ENCODE measurements around the gene MRPL37. TPM values are rescaled to one million over a fixed set of nuclear protein-coding genes. Genes with fewer than 3 reads are reported as not detected.

MRPL37 gene
- total and polyA plus RNA-seq, 2 of the 4 experiments (the other 2 are of a cell fraction), result 42.8 to 132 TPM

DNA sequence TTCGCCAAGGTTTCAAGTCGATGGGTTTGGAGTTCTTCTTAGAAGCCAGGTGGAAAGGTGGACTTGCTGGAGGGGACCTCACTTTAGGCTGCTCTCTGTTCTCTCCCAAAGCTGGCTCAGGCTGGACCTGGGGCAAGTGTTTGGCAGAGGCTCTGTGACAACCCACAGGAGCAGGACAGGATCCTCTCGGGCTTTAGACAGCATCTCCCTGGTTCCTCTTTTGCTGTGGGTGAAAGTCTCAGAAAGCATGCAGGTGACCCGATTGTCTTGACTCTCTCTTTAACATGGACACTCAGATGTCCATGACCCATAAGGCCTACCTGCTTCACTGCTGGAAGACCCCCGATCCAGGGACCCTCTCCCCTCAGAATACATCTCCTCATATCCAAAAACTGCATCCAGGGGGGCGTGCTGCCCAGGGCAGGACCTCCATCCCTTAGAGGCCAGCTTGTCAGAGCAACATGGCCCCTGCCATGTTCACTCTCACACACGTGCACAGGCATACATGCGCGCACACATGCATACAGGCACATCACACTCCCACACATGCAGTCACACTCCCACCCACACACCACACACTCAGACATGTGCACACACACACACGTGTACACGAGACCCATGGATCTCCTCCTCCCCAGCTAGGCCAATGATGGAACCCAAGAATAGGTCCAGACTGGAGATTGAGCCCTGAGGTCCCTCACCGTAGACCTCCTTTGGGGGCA, 21.3 kb downstream of the MRPL37 start:
- DNase-seq, result no peak
- Histone ChIP-seq H3K4me3 (ENCODE audit: insufficient read depth, low read depth, low read length) (no peak overlapping the region), H3K4me2 (ENCODE audit: low read depth, low read length) (no peak overlapping the region), H3K27ac (ENCODE audit: insufficient read depth, low read length) (no peak overlapping the region), H2BK5ac (ENCODE audit: low read depth, low read length, poor library complexity, severe bottlenecking) (no peak overlapping the region), H3K9ac (ENCODE audit: low read depth, low read length) (no peak overlapping the region), H4K91ac (ENCODE audit: insufficient read depth, low read depth, low read length) (no peak overlapping the region), H3K36me3 (ENCODE audit: control insufficient read depth, insufficient read depth, low read length) (peaks cover 34% of the 10 kb centered on the region), H3K4me1 (ENCODE audit: control insufficient read depth, insufficient read depth, low read length) (peaks cover 14% of the 10 kb centered on the region), H3K27me3 (ENCODE audit: control insufficient read depth, insufficient read depth, low read length) (no peaks in the 10 kb centered on the region), H4K8ac (ENCODE audit: low read depth in 2 of 2, low read length in 2 of 2) (no peak overlapping the region), H3K56ac (ENCODE audit: extremely low read depth, insufficient read depth, low read length) (no peak overlapping the region), H2AK5ac (ENCODE audit: low read depth, low read length) (no peak overlapping the region), H2AK9ac (replicated peaks; ENCODE audit: low read depth, low read length, poor library complexity) (no peak overlapping the region), H3K9me1 (ENCODE audit: insufficient read depth, low read length) (peaks cover 25% of the 10 kb centered on the region), H4K5ac (ENCODE audit: low read depth, low read length) (no peak overlapping the region), H3K14ac (replicated peaks; ENCODE audit: low read depth, low read length) (no peak overlapping the region), H2AFZ (replicated peaks; ENCODE audit: low read length, poor library complexity) (peak overlapping the region; percentile 11), H3K23ac (ENCODE audit: low read depth, low read length) (no peak overlapping the region), H2BK120ac (ENCODE audit: low read depth, low read length) (no peak overlapping the region), H3K9me3 (ENCODE audit: control insufficient read depth, insufficient read depth, low read length) (no peaks in the 10 kb centered on the region), H2BK15ac (ENCODE audit: low read depth, low read length) (no peak overlapping the region), H2BK20ac (ENCODE audit: low read depth, low read length) (no peak overlapping the region), H4K20me1 (ENCODE audit: insufficient read depth, low read length) (peaks cover 19% of the 10 kb centered on the region), H3K4ac (ENCODE audit: low read depth, low read length) (no peak overlapping the region), H3K18ac (ENCODE audit: low read depth, low read length) (no peak overlapping the region), H3K79me1 (ENCODE audit: low read depth in 1 of 2, low read length in 2 of 2) (peaks cover 0 to 9% of the 10 kb centered on the region in 2 experiments; a peak in 1 of 4 replicates)
- CTCF ChIA-PET, result no interaction called here
- POLR2A ChIA-PET (ENCODE audit: unreplicated experiment), result no interaction called here
- intact Hi-C loops (cut with micrococcal nuclease) (loop anchor here (10.0 kb wide), 1 partner anchor 184 kb away; the partner anchor contains the start of gene SSBP3), in situ Hi-C loops (cut with MboI; ENCODE audit: low sequenced_read_pairs) (loop anchor here (25.0 kb wide), 1 partner anchor 359 kb away; no protein-coding TSS in a partner anchor), dilution Hi-C loops (cut with HindIII; ENCODE audit: low sequenced_read_pairs, unreplicated experiment) (no loop called here)
- ATAC-seq (ENCODE audit: low read depth), result no peak
- WGBS, 2 experiments (ENCODE audit: extremely low coverage in 2 of 2, insufficient read length in 1 of 2), result 84% methylated on average over 4 of the region's 12 CpGs; no CpG with 5 or more reads in 1 of the 2 experiments
- no TSS peak for BruUV-seq (replicated peaks)
- TF ChIP-seq BHLHE40 (IDR thresholded peaks at IDR 0.05; ENCODE audit: low read depth, low read length) (no peak), POLR2A (IDR thresholded peaks at IDR 0.05; ENCODE audit: low read depth, low read length) (no peak), RAD21 (IDR thresholded peaks at IDR 0.05; ENCODE audit: low read length) (no peak), MAZ (IDR thresholded peaks at IDR 0.05; ENCODE audit: borderline replicate concordance, low read depth, low read length) (no peak), NFE2L2 (IDR thresholded peaks at IDR 0.05; ENCODE audit: low read depth, low read length) (no peak), MAFK (IDR thresholded peaks at IDR 0.05; ENCODE audit: low read depth, low read length) (no peak), MXI1 (IDR thresholded peaks at IDR 0.05; ENCODE audit: borderline replicate concordance, low read depth, low read length) (no peak), RCOR1 (IDR thresholded peaks at IDR 0.05; ENCODE audit: insufficient replicate concordance, low read length) (no peak), CEBPB (IDR thresholded peaks at IDR 0.05; ENCODE audit: low read depth, low read length) (no peak), SMC3 (IDR thresholded peaks at IDR 0.05; ENCODE audit: low read depth, low read length) (no peak), RFX5 (IDR thresholded peaks at IDR 0.05; ENCODE audit: low read depth, low read length) (no peak), FOS (IDR thresholded peaks at IDR 0.05; ENCODE audit: low read depth, low read length) (no peak)
- TF ChIP-seq, protein P1, sequence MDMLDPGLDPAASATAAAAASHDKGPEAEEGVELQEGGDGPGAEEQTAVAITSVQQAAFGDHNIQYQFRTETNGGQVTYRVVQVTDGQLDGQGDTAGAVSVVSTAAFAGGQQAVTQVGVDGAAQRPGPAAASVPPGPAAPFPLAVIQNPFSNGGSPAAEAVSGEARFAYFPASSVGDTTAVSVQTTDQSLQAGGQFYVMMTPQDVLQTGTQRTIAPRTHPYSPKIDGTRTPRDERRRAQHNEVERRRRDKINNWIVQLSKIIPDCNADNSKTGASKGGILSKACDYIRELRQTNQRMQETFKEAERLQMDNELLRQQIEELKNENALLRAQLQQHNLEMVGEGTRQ (IDR thresholded peaks at IDR 0.05; ENCODE audit: low read depth, low read length), result no peak
- TF ChIP-seq, protein P2, sequence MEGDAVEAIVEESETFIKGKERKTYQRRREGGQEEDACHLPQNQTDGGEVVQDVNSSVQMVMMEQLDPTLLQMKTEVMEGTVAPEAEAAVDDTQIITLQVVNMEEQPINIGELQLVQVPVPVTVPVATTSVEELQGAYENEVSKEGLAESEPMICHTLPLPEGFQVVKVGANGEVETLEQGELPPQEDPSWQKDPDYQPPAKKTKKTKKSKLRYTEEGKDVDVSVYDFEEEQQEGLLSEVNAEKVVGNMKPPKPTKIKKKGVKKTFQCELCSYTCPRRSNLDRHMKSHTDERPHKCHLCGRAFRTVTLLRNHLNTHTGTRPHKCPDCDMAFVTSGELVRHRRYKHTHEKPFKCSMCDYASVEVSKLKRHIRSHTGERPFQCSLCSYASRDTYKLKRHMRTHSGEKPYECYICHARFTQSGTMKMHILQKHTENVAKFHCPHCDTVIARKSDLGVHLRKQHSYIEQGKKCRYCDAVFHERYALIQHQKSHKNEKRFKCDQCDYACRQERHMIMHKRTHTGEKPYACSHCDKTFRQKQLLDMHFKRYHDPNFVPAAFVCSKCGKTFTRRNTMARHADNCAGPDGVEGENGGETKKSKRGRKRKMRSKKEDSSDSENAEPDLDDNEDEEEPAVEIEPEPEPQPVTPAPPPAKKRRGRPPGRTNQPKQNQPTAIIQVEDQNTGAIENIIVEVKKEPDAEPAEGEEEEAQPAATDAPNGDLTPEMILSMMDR (conservative IDR thresholded peaks at IDR 0.05; ENCODE audit: low read depth, low read length), result no peak
- TF ChIP-seq, protein P3, sequence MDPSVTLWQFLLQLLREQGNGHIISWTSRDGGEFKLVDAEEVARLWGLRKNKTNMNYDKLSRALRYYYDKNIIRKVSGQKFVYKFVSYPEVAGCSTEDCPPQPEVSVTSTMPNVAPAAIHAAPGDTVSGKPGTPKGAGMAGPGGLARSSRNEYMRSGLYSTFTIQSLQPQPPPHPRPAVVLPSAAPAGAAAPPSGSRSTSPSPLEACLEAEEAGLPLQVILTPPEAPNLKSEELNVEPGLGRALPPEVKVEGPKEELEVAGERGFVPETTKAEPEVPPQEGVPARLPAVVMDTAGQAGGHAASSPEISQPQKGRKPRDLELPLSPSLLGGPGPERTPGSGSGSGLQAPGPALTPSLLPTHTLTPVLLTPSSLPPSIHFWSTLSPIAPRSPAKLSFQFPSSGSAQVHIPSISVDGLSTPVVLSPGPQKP (IDR thresholded peaks at IDR 0.05; ENCODE audit: borderline replicate concordance, low read depth, low read length), result no peak

Measured in IMR-90 (cell line).